NCI-H82 treated with DMSO at 0.1 percent for 48 hours (cell line): ENCODE measurements around the gene TUT1.

ENCODE experiments used
- DNase-seq: peaks from one replicate; lab custom pipeline; 2025; ENCODE audit not compliant: unreplicated experiment; lab: John Stamatoyannopoulos, UW

TUT1 gene

DNA sequence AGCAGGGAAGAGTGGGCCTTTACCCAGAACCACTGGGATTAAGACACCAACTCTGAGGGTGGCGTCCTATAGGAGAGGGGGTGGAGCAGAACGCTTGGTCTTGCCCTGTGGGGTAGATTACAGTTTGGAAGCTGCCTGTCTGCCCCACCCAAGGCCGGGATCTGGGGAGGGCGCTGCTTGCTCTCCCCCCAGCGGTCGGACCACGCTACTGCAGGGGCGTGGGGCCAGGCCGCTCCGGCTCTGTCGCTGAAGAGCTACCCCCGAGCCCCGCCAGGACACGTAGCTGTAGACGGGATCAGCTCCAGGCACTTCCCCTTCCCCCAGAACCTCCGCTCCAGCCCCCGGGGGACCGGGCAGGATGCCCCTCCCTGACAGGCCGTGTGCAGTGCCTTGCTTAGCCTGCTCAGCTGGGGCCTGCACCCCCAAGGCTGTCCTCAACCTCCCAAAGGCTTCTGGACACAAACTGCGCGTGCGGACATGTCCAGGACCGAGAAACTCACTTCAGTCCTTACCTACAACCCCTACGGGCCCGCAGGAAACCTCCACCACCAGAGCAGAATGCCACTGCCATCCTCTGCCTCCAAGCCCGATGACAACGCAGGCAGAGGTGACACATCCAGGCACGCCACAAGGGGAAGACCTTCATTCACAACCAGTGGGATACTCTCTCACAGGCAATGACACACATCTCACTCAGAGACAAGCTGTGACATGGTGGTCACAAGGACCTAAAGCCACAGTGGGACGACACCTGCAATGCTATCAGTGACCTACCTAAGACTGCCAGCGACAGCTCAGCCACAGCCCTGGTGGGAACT is 48.4 kb downstream of the TUT1 start:
- no peak for DNase-seq

DNA sequence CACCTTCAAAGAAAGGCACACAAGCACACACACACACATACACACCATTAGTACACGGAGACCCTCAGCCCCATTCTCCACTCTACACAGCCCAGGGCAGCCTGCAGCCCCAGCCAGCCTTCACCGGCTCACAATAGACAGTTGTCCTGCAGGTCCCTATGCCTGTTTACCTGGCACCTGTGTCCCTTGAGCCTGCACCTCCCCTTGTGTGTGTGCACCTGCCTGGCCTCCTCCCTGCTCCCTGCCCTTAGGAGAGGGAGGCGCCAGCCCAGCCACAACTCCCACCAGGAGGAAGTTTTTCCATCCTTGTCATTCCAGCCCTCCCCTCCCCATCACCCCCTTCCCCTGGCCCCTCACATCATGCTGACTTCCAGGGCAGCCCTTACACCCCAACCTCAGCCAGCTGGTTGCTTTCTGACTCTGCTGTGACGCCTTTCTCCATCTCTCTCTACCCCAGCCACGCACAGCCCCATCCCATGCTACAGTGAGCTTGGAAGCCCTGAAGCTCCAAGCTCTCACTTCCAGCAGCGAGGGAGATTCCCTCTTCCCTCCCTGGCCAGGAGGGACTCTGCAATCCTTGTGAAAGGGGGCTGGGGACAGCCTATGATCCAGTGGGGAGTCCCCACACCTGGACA is 49.1 kb downstream of the TUT1 start:
- DNase-seq, result no peak

DNA sequence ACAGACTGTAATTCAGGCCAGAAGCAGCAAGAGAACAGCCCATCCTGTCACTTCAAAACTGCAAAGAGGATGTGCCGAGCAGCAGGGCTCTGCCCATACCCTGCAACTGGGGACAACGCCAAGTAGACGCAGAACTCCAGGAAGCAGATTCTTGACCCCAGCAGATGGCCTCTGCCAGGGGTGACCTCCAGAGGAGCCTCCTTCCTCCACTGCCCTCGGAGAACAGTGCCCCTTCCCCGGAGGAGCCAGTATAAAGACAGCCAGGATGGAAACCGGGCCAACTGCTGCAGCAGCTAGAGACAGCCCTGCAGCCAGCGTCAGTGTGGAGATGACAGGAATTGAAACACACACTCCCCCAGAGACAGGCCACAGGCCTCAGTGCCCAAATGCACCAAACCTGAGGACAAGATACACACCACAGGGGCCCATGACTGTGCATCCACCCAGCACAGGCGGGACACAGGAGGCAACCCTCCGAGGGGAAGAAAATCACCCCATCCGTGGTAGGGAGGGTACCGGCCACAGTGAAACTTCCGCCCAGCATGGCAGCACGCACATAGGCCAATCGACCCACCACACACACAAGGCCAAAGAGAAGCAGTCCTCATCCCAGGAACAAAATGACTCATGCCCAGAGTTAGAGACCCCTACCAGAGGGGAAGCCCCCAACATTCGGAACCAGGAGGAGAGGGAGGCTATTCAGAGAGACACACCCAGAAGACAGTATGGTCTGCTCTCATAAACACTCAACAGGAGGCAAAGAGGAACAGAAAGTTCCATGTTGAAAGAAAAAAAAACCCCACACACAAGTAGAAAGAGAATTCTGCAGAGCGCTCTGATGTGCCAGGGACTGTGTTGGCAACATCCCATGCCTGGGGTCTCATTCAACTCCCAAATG is 50.3 kb downstream of the TUT1 start:
- no peak for DNase-seq

DNA sequence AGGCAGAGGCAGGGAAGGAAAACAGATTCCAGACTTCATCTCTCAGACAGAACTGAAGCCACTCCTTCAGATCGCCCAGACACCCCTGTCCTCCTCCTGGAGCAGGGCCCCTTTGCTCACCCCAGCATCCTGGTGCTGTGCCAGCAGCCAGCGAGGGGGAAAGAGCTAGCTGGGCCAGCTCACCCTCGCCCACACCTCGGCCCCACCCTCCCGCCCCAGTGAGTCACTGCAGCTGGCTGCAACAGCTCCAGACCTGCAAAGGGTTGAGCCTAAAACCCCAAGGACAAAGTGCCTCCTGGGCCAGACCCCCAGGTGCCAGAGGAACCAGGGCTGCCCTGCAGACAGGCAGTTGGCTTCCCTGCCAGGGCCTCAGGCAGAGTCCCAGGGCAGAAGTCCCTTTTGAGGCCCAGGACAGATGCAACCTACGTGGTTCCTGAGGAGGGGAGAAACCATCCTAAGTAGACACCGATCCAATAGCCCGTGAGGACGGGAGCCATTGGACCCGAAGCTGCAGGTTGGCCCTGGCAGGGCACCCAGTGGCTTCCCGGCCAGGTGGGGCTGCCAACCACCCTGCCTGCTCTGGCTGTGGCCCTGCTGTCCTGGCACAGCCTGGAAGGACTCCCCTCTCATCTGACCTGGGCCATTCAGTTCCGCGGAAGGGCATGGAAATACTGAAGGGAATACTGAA is 51.9 kb downstream of the TUT1 start:
- DNase-seq, result no peak

DNA sequence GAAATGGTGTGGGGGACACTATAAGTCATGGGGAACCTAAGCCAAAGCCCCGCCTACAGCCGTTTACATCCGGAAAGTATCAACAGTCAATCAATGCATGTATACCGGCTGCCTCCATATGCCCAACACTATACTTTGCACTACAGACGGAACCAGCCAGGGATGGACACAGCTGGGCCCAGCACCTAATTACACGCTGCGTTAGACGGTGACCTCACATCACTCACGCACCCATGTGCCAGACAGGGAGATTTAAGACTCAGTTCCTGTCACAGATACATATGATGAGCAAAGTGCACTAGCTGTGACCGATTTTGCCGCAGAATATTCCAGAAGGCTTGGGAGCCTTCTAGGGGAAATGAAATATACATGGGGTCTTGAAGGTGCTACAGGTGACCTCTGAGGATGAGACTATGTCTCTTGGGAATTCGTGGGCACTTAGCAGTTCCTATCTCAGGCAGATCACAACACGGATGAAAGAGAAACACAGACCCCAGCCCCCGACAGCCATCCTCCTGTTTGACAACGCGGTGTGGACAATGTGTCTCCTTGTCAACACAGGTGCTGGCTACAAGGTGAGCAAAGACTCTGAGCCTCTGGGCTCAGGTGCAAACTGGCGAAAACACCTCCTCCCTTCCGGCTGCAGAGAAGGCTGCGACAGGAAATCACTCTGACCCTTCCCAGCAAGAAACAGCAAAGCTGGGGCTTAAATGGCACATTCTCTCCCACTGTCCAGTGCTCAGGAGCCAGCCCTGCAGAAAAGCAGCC is 52.7 kb downstream of the TUT1 start:
- no peak for DNase-seq

DNA sequence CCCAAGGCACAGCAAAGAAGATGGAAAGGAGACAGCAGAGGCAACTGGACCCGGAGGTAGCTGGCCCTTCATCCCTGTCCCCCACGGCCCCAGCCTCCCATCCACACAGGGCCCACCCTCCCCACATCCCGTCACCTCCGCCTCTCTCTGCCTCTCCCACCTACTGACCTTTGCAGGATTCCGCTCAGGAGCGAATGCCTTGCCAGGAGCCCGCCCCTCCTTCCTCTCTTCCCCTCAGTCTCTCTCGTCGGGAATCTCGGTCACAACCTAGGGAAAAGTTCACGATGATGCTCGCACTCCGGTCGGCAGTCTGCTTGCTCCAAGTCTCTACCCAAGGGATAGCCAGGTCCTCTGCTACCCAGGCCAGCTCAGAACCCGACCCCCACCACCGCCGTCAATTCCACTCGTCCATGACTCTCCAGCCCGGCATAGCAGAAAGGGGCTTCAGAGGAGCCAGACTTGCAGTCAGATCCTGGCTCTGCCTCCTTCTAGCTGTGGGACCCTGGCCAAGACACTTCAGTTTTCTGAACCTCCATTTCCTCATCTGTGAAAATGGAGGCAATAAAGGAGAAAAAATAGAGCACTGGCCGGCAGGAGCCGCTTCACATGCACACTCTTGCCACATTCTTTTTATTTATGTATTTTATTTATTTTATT is 54.9 kb downstream of the TUT1 start:
- no peak for DNase-seq

DNA sequence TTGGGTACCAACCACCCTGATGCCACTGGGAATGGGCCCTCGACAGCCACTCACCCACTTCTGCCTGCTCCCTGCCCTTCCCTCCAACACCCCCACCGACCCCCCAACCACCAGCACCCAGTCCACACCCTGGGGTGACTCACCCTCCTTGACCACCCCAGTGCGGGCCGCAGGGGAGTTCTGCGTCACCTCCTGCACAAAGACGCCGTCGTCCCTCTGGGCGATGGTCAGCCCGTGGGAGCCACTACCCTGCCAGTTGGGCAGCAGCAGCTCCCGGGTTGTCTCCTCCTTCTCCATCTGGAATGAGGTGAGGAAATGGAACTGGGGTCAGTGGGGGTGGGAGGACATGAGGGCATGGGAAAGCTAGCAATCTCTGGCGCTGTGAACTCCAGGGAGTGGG is 55.5 kb downstream of the TUT1 start:
- no peak for DNase-seq

DNA sequence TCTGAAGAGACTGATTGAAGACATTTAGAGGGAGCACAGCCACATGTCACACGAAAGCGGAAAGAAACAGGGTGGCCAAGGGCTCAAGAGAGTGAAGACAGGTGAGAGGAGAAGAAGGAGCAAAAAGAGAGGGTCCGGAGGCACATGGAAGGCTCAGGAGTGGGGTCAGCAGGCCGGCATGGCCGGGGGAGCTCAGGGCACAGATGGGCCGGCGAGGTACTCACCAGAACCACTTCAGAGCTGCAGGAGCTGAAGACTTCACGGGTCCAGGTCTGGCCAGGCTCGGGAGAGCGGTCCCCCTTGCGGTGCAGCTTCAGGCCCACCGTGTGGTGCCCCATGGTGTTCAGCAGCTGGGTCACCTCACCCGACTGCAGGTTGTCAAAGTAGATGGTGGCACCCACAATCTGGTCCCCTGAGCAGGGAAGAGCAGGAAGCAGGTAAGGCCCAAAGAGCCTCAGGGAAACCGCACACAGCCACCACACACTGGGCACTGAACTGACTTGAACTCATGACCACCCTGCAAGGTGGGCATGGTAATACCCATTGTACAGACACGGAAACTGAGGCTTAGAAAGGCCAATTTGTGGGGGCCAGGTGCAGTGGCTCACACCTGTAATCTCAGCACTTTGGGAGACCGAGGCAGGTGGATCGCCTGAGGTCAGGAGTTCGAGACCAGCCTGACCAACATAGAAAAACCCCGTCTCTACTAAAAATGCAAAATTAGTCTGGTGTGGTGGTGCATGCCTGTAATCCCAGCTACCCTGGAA is 56.4 kb downstream of the TUT1 start:
- no peak for DNase-seq

DNA sequence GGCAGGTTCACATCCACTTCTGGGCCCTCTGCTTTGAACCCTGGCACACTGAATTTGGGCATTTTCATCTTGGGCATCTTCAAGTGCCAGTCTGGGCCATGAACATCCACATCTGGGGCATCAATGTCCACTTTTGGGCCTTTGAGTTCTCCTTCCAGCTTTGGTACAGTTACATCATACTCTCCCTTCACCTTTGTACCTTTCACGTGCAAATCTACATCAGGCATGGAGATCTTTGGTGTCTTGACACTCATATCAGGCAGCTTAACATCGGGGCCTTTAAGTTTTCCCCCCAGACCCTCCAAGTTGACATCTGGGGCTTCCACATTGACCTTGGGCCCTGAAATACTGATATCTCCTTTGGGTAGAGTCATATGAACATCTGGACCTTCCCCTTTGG is 59.2 kb downstream of the TUT1 start:
- no peak for DNase-seq
